Uterus (tissue), 4 donors: ENCODE results near the gene DIRAS3. TPM values are rescaled to one million over a fixed set of nuclear protein-coding genes. Genes with fewer than 3 reads are reported as not detected.
"Not testable (repeated sequence)": the region's sequence is repeated elsewhere in the genome, so short reads cannot be mapped to it uniquely, and the experiment has no call there.

ENCODE experiments used
- DNase-seq, 2 donors: peaks; one replicate each; pipeline ENCODE4 v3.0.0-alpha.2; 2019 to 2020
- H3K27ac ChIP-seq, 2 donors: fragments of 200-600 bp; sonication (generic); 1 replicate in 1 of 2; 2 replicates in 1 of 2; pipeline ENCODE4 v1.5.1; 2016 to 2018
- H3K27me3 ChIP-seq, 2 donors: fragments of 200-600 bp; sonication (generic); one replicate each; pipeline ENCODE4 v1.5.1; 2018 to 2019; ENCODE audit warnings: control low read depth in 1 of 2
- H3K36me3 ChIP-seq, 2 donors: fragments of 200-600 bp; sonication (generic); one replicate each; pipeline ENCODE4 v1.5.1; 2019; ENCODE audit warnings: control low read depth in 1 of 2
- H3K4me1 ChIP-seq, 2 donors: fragments of 200-600 bp; sonication (generic); one replicate each; pipeline ENCODE4 v1.5.1; 2018 to 2019; ENCODE audit warnings: control low read depth in 1 of 2
- H3K4me3 ChIP-seq, 2 donors: fragments of 200-600 bp; sonication (generic); 1 replicate in 1 of 2; 2 replicates in 1 of 2; pipeline ENCODE4 v1.5.1; 2018 to 2019; ENCODE audit warnings: mild to moderate bottlenecking in 1 of 2
- H3K9me3 ChIP-seq, 2 donors: fragments of 200-600 bp; sonication (generic); one replicate each; pipeline ENCODE4 v1.5.1; 2019; ENCODE audit warnings: control low read depth in 1 of 2
- POLR2A ChIP-seq, 2 donors: fragments of 450-650 bp; IDR thresholded peaks; one replicate each; pipeline ENCODE4 v1.6.1; 2016; ENCODE audit warnings: antibody characterized with exemption in 2 of 2, mild to moderate bottlenecking in 1 of 2, moderate library complexity in 1 of 2
- intact Hi-C: fragments of 100-400 bp; cut with DNase I; formaldehyde crosslinking; loops from one replicate; pipeline ENCODE4 v1.15.1; 2023; ENCODE audit warnings: low total_unique reads
- total RNA-seq, 4 donors: library from RNA; depleted of rRNA in 3 of 4; stranded (reverse); fragments of >200 nt in 3 of 4; gene quantifications; one replicate each; pipeline versions ENCODE4 v1.1.0 to v1.2.4, GENCODE V29; 2014 to 2023
- TF ChIP-seq, protein P1 (sequence below), 4 experiments: fragments of 200-600 bp in 2 of 4; fragments of 450-650 bp in 2 of 4; sonication (generic) in 2 of 4; IDR thresholded peaks; one replicate each; pipeline ENCODE4 v1.5.1; 2016 to 2019; ENCODE audit warnings: antibody characterized with exemption in 4 of 4, mild to moderate bottlenecking in 2 of 4, moderate library complexity in 1 of 4
- donor health status: DM: yes; HTN: yes; CAD: no.

The DIRAS3 gene
- total RNA-seq, 4 donors from 2014 or later, result 0.26 to 7.4 (median 3.7) TPM; not detected in 1

DNA sequence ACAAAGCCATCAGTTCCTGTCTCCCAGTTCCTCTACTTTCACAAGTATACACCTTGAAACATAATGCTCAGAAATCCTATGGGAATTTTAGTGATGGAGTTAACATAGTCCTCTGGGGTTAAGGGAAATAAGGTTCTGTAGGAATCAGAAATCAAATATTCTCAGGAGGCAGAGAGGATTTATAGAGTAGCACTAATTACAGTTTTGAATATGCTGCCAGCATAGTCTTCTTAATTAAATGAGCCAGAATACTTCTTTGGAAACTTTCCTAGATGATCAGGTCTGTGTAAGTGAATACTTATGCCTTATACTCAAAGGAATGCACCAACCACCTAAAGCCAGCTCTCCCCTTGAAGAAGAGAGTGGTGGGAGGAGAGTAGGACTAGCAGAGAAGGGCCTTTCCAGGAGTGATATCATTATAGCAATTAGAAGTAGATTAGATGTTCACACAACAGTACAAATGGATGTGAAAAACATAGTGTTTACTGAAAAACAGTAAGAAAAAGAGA lies 31.4 kb upstream of the DIRAS3 start:
- Histone ChIP-seq H3K27ac (no peak overlapping the region), H3K36me3 (no peaks in the 10 kb centered on the region), H3K27me3 (no peaks in the 10 kb centered on the region), H3K9me3 (no peaks in the 10 kb centered on the region), H3K4me3 (no peak overlapping the region), H3K4me1 (no peaks in the 10 kb centered on the region)
- intact Hi-C loops, result no loop called here
- no peak for DNase-seq
- TF ChIP-seq POLR2A (IDR thresholded peaks at IDR 0.05), result no peak
- TF ChIP-seq, protein P1, sequence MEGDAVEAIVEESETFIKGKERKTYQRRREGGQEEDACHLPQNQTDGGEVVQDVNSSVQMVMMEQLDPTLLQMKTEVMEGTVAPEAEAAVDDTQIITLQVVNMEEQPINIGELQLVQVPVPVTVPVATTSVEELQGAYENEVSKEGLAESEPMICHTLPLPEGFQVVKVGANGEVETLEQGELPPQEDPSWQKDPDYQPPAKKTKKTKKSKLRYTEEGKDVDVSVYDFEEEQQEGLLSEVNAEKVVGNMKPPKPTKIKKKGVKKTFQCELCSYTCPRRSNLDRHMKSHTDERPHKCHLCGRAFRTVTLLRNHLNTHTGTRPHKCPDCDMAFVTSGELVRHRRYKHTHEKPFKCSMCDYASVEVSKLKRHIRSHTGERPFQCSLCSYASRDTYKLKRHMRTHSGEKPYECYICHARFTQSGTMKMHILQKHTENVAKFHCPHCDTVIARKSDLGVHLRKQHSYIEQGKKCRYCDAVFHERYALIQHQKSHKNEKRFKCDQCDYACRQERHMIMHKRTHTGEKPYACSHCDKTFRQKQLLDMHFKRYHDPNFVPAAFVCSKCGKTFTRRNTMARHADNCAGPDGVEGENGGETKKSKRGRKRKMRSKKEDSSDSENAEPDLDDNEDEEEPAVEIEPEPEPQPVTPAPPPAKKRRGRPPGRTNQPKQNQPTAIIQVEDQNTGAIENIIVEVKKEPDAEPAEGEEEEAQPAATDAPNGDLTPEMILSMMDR (IDR thresholded peaks at IDR 0.05), result no peak

DNA sequence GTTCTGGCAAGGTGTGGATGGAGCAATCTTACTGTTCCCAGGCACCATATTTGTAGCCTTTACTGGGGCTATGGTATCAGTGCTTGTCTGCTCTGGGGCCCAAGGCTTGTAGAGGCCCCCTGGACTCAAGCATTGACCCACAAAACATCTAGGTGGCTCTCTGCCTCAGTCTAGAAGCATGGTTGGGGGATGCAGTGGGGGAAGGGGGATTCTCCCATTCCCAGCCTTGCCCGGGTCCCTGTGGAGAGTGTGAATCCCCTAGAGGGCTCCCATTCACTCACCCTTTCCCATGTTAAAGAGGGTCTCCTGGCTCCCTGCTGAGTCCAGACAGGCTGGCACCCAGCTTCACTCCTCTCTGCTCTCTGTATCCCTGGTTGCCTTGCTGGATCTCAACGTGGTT lies 28.2 kb upstream of the DIRAS3 start:
- H3K9me3 ChIP-seq, result no peaks in the 10 kb centered on the region
- H3K4me3 ChIP-seq, result no peak overlapping the region
- no peaks in the 10 kb centered on the region for H3K27me3 ChIP-seq
- TF ChIP-seq, protein P1 (IDR thresholded peaks at IDR 0.05), result no peak
- TF ChIP-seq POLR2A (IDR thresholded peaks at IDR 0.05), result no peak
- H3K4me1 ChIP-seq, result no peaks in the 10 kb centered on the region
- no peaks in the 10 kb centered on the region for H3K36me3 ChIP-seq
- no peak overlapping the region for H3K27ac ChIP-seq
- intact Hi-C loops, result no loop called here
- no peak for DNase-seq

DNA sequence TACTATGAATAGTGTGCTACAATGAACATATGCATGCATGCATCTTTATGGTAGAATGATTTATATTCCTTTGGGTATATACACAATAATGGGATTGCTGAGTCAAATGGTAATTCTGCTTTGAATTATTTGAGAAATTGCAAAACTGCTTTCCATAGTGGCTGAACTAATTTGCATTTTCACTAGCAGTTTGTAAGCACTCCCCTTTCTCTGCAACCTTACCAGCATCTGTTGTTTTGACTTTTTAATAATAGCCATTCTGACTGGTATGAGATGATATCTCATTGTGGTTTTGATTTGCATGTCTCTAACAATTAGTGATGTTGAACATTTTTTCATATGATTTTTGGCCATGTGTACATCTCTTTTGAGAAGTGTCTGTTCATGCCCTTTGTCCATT lies 24.0 kb upstream of the DIRAS3 start:
- H3K4me3 ChIP-seq, result no peak overlapping the region
- intact Hi-C loops, result no loop called here
- H3K9me3 ChIP-seq, result no peaks in the 10 kb centered on the region
- no peaks in the 10 kb centered on the region for H3K4me1 ChIP-seq
- H3K27ac ChIP-seq, result no peak overlapping the region
- H3K36me3 ChIP-seq, result no peaks in the 10 kb centered on the region
- TF ChIP-seq POLR2A (IDR thresholded peaks at IDR 0.05), result no peak
- TF ChIP-seq, protein P1 (IDR thresholded peaks at IDR 0.05), result no peak
- DNase-seq, result no peak
- H3K27me3 ChIP-seq, result no peaks in the 10 kb centered on the region

DNA sequence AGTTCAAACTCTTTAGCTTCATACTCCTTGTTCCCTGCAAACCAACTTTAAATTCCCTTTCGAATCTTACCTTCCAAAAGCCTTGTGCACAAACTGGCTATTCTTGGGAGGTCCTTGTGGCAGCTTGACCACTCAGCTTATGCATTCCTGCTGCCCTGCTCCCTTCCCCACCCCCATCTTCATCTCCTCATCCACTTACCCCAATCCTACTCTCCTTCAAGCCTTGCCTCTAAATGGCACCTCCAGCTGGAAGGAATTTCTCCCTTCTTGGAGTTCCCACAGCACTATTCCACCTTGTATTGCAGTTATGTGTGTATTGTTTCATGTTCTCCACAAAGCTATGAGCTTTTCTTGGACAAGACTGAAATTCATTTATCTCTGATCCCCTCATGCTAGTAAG lies 15.3 kb upstream of the DIRAS3 start:
- H3K27ac ChIP-seq, result no peak overlapping the region
- no peaks in the 10 kb centered on the region for H3K36me3 ChIP-seq
- intact Hi-C loops, result no loop called here
- no peak for DNase-seq
- H3K27me3 ChIP-seq, result no peaks in the 10 kb centered on the region
- TF ChIP-seq POLR2A (IDR thresholded peaks at IDR 0.05), result no peak
- TF ChIP-seq, protein P1 (IDR thresholded peaks at IDR 0.05), result no peak
- no peaks in the 10 kb centered on the region for H3K9me3 ChIP-seq
- no peaks in the 10 kb centered on the region for H3K4me1 ChIP-seq
- H3K4me3 ChIP-seq, result no peak overlapping the region

DNA sequence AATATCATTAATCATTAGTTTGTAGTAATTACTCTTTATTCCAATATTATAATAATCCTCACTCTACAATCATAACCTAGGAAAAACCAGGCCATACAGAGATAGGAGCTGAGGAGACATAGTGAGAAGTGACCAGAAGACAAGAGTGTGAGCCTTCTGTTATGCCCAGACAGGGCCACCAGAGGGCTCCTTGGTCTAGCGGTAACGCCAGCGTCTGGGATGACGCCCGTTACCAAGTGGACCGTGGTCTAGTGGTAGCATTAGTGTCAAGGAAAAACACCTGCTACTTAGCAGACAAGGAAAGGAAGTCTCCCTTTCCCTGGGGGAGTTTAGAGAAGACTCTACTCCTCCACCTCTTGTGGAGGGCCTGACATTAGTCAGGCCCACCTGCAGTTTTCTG lies 7.6 kb upstream of the DIRAS3 start:
- intact Hi-C loops, H3K27me3 ChIP-seq, H3K4me3 ChIP-seq, H3K9me3 ChIP-seq, DNase-seq, H3K4me1 ChIP-seq, H3K27ac ChIP-seq, H3K36me3 ChIP-seq: not testable (repeated sequence)

DNA sequence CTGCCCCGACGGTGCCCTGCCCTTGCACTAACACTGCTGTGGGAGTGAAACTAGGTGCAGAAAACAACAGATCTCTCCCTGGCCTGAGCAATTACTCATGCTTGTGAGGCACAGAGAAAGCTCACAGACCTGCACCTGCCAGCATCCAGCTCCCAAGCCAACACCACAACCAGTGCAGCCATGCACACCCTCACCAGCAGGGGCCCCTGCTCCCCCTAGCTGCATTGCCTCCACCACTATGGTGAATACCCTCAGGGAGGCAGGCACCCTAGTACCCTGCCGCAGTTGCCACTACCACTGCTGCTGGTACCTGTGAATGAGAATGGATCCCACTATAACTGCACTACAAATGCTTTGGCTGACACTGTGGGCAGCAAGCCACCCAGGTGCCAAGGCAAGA lies 7.1 kb upstream of the DIRAS3 start:
- no peak for DNase-seq
- Histone ChIP-seq H3K27ac (no peak overlapping the region), H3K4me3 (no peak overlapping the region), H3K27me3 (no peaks in the 10 kb centered on the region), H3K9me3 (no peaks in the 10 kb centered on the region), H3K4me1 (no peaks in the 10 kb centered on the region), H3K36me3 (no peaks in the 10 kb centered on the region)
- TF ChIP-seq, protein P1 (IDR thresholded peaks at IDR 0.05), result no peak
- TF ChIP-seq POLR2A (IDR thresholded peaks at IDR 0.05), result no peak
- intact Hi-C loops, result no loop called here
